HL-60 (cell line): ENCODE data around the gene ROBO1.

ENCODE experiments used
- DNase-seq, 2 experiments: peaks; one replicate each; pipeline ENCODE4 v3.0.0-alpha.2; 2010 to 2020; ENCODE audit warnings: low read depth in 1 of 2, low spot score in 1 of 2
- H3K27ac ChIP-seq: fragments of 250-450 bp; sonication (Bioruptor Pico); replicated peaks from 2 replicates; pipeline ENCODE4 v1.5.1; 2020; ENCODE audit warnings: mild to moderate bottlenecking, moderate library complexity
- H3K27me3 ChIP-seq: fragments of 250-450 bp; sonication (Bioruptor Pico); 2 replicates; pipeline ENCODE4 v1.5.1; 2021; ENCODE audit warnings: mild to moderate bottlenecking, moderate library complexity; ENCODE audit not compliant: insufficient read depth, poor library complexity, severe bottlenecking
- H3K4me3 ChIP-seq: replicated peaks from 2 replicates; pipeline ENCODE4 v1.5.1; 2011; ENCODE audit warnings: mild to moderate bottlenecking, control low read depth, low read length; ENCODE audit not compliant: insufficient read depth
- CTCF ChIP-seq: IDR thresholded peaks from one replicate; pipeline ENCODE4 v1.5.1; 2011; ENCODE audit warnings: low read length, control low read depth, inconsistent platforms; ENCODE audit not compliant: insufficient read depth
- GABPA ChIP-seq: IDR thresholded peaks from 2 replicates; pipeline ENCODE4 v1.6.1; 2012; ENCODE audit warnings: low read depth
- POLR2AphosphoS5 ChIP-seq: IDR thresholded peaks from 2 replicates; pipeline ENCODE4 v1.6.1; 2012; ENCODE audit warnings: low read depth
- REST ChIP-seq: IDR thresholded peaks from 2 replicates; pipeline ENCODE4 v1.6.1; 2012; ENCODE audit warnings: low read depth; ENCODE audit not compliant: insufficient replicate concordance
- SPI1 ChIP-seq: IDR thresholded peaks from 2 replicates; pipeline ENCODE4 v1.6.1; 2012; ENCODE audit warnings: low read depth, mild to moderate bottlenecking, borderline replicate concordance

ROBO1 gene

GRCh38 chr3:78818161-78818985 lies 949.4 kb downstream of the ROBO1 start:
- no peak for DNase-seq
- no peaks in the 10 kb centered on the region for H3K27me3 ChIP-seq
- no peak overlapping the region for H3K27ac ChIP-seq
- no peak overlapping the region for H3K4me3 ChIP-seq
- no peak for TF ChIP-seq REST
- no peak for TF ChIP-seq GABPA
- no peak for TF ChIP-seq SPI1
- no peak for TF ChIP-seq POLR2AphosphoS5
- TF ChIP-seq CTCF = no peak

GRCh38 chr3:78814893-78815562 lies 952.8 kb downstream of the ROBO1 start:
- no peak overlapping the region for H3K4me3 ChIP-seq
- H3K27me3 ChIP-seq = no peaks in the 10 kb centered on the region
- TF ChIP-seq SPI1 = no peak
- TF ChIP-seq CTCF = no peak
- TF ChIP-seq POLR2AphosphoS5 = no peak
- no peak for TF ChIP-seq GABPA
- no peak for TF ChIP-seq REST
- DNase-seq = no peak
- no peak overlapping the region for H3K27ac ChIP-seq

GRCh38 chr3:78812166-78812565 lies 955.6 kb downstream of the ROBO1 start:
- H3K27ac ChIP-seq = no peak overlapping the region
- no peaks in the 10 kb centered on the region for H3K27me3 ChIP-seq
- DNase-seq = no peak
- TF ChIP-seq SPI1 = no peak
- no peak for TF ChIP-seq REST
- no peak for TF ChIP-seq CTCF
- no peak for TF ChIP-seq POLR2AphosphoS5
- TF ChIP-seq GABPA = no peak
- no peak overlapping the region for H3K4me3 ChIP-seq
